HepG2 (cell line): ENCODE results near the gene BAG3. TPM values are rescaled to one million over a fixed set of nuclear protein-coding genes. Genes with fewer than 3 reads are reported as not detected.

ENCODE experiments used
- ADNP ChIP-seq: sonication (generic); formaldehyde crosslinking; IDR thresholded peaks from 2 replicates; pipeline ENCODE4 v1.4.0; 2020; ENCODE audit warnings: missing genetic modification reagents
- ATRX ChIP-seq: sonication (generic); formaldehyde crosslinking; IDR thresholded peaks from 2 replicates; pipeline ENCODE4 v1.4.0; 2020; ENCODE audit warnings: missing genetic modification reagents, borderline replicate concordance
- GABPA ChIP-seq, 2 experiments: IDR thresholded peaks; 2 replicates each; pipeline ENCODE4 v1.6.1; 2011 to 2016; ENCODE audit warnings: low read depth in 2 of 2, low read length in 1 of 2, missing biosample characterization in 1 of 2, missing genetic modification characterization in 1 of 2
- HOXA5 ChIP-seq: sonication (generic); formaldehyde crosslinking; IDR thresholded peaks from 2 replicates; pipeline ENCODE4 v1.4.0; 2020; ENCODE audit warnings: missing genetic modification reagents
- KLF12 ChIP-seq: sonication (generic); formaldehyde crosslinking; IDR thresholded peaks from 2 replicates; pipeline ENCODE4 v1.4.0; 2020; ENCODE audit warnings: missing genetic modification reagents, borderline replicate concordance
- MEIS2 ChIP-seq: sonication (generic); formaldehyde crosslinking; IDR thresholded peaks from 2 replicates; pipeline ENCODE4 v1.9.0; 2021; ENCODE audit warnings: mild to moderate bottlenecking, missing genetic modification reagents
- NFYB ChIP-seq: sonication (generic); formaldehyde crosslinking; IDR thresholded peaks from 2 replicates; pipeline ENCODE4 v1.4.0; 2020; ENCODE audit warnings: missing genetic modification reagents
- TFAP4 ChIP-seq: sonication (generic); IDR thresholded peaks from 2 replicates; pipeline ENCODE4 v1.6.1; 2016; ENCODE audit warnings: low read depth, borderline replicate concordance
- ZNF337 ChIP-seq: sonication (generic); formaldehyde crosslinking; IDR thresholded peaks from 2 replicates; pipeline ENCODE4 v1.5.1; 2020; ENCODE audit warnings: missing genetic modification reagents, low read depth, mild to moderate bottlenecking, borderline replicate concordance
- ZNF543 ChIP-seq: sonication (generic); formaldehyde crosslinking; IDR thresholded peaks from 2 replicates; pipeline ENCODE4 v1.4.0; 2020; ENCODE audit warnings: mild to moderate bottlenecking, missing genetic modification reagents
- polyA plus RNA-seq, 8 experiments: library from polyadenylated mRNA; depleted of rRNA in 3 of 8; stranded (reverse) in 7 of 8; unstranded in 1 of 8; fragments of >200 nt; fragmentation: Illumina TruSeq in 4 of 8; extraction: Trizol in 4 of 8; gene quantifications; 2 replicates each; pipeline versions ENCODE4 v1.2.1 to v1.2.3, GENCODE V29; 2011 to 2016; ENCODE audit warnings: low read depth in 4 of 8, missing spikeins in 1 of 8, mixed read lengths in 1 of 8; ENCODE audit not compliant: insufficient read depth in 1 of 8
- total RNA-seq, 5 experiments: library from RNA; depleted of rRNA; stranded (reverse); fragments of >200 nt; fragmentation: Illumina TruSeq; extraction: Trizol; gene quantifications; 2 replicates each; pipeline ENCODE4 v1.2.3, GENCODE V29; 2016; ENCODE audit warnings: low read depth in 1 of 5
- TF ChIP-seq, protein P1 (sequence below): sonication (generic); formaldehyde crosslinking; IDR thresholded peaks from 2 replicates; pipeline ENCODE4 v1.4.0; 2020; ENCODE audit warnings: missing genetic modification reagents, mild to moderate bottlenecking, borderline replicate concordance
- TF ChIP-seq, protein P2 (sequence below): sonication (generic); formaldehyde crosslinking; IDR thresholded peaks from 2 replicates; pipeline ENCODE4 v1.4.0; 2020; ENCODE audit warnings: missing genetic modification reagents

BAG3 gene
- total and polyA plus RNA-seq, 2 of the 13 experiments (the other 11 are each of a cell fraction or from before 2014, with no cell fraction given) = 2.9 to 6.7 TPM

DNA sequence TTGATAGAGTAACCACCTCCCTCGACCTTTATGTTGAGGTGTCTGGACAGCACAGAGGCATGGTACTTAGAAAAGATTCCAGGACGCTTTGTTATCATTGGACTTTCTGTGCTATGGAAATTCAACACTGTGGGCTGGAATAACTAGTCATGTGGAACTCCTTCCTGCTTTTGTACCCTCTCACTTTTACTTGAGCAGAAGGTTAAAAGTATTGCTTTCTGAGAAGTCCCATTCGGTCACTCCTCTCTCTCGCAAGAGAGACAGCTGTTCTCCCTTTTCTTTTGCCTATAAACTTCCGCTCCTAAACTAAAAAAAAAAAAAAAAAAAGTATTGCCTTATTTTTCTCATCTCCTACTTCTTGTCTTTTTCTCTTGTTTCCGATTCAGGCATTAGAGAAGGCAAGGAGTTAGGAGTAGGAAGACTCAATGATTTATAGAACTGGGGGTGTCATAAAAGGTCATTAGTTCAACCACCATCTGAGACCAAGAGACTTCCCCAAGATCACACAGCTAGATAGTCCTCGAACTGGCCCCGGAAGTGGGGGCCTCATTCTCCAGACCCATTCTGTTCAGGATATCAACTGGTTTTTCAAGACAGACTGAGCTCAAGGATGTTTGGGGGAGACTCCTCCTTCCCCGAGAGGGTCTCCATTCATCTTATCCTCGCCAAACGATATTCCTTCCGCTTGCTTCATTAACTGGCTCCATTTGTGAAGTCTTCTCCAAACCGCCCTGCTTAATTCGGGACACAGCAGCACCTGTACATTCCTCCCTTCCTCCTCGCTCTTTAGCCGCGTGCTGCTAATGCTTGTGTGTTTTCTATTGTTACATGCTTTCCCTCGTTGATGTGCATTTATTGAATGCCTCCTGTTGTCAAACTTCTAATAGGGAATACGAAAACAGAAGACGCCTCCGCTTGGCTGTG, 73.7 kb downstream of the BAG3 start (continued):
- TF ChIP-seq ADNP (CRISPR knock-in tag) (no peak), ZNF337 (CRISPR knock-in tag) (peak; percentile 7; the same call in 1 of the 2 replicates), KLF12 (CRISPR knock-in tag) (0 out of 2 replicates have a peak, but pooled peaks have one; percentile 6), TFAP4 (peak; percentile 50; the same call in 1 of the 2 replicates), ZNF543 (no peak), ATRX (CRISPR knock-in tag) (no peak), MEIS2 (CRISPR knock-in tag) (no peak), HOXA5 (CRISPR knock-in tag) (no peak), NFYB (CRISPR knock-in tag) (no peak), GABPA (IDR thresholded peaks at IDR 0.05; ENCODE audit: low read depth, low read length) (no peak), GABPA (CRISPR knock-in tag; IDR thresholded peaks at IDR 0.05; ENCODE audit: low read depth) (peak; percentile 71; the same call in 1 of the 2 replicates)
- TF ChIP-seq, protein P1, sequence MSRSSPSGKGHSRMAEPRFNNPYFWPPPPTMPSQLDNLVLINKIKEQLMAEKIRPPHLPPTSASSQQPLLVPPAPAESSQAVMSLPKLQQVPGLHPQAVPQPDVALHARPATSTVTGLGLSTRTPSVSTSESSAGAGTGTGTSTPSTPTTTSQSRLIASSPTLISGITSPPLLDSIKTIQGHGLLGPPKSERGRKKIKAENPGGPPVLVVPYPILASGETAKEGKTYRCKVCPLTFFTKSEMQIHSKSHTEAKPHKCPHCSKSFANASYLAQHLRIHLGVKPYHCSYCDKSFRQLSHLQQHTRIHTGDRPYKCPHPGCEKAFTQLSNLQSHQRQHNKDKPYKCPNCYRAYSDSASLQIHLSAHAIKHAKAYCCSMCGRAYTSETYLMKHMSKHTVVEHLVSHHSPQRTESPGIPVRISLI (CRISPR knock-in tag) = peak; percentile 27; the same call in 1 of the 2 replicates
- TF ChIP-seq, protein P2, sequence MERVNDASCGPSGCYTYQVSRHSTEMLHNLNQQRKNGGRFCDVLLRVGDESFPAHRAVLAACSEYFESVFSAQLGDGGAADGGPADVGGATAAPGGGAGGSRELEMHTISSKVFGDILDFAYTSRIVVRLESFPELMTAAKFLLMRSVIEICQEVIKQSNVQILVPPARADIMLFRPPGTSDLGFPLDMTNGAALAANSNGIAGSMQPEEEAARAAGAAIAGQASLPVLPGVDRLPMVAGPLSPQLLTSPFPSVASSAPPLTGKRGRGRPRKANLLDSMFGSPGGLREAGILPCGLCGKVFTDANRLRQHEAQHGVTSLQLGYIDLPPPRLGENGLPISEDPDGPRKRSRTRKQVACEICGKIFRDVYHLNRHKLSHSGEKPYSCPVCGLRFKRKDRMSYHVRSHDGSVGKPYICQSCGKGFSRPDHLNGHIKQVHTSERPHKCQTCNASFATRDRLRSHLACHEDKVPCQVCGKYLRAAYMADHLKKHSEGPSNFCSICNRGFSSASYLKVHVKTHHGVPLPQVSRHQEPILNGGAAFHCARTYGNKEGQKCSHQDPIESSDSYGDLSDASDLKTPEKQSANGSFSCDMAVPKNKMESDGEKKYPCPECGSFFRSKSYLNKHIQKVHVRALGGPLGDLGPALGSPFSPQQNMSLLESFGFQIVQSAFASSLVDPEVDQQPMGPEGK (CRISPR knock-in tag) = peak; percentile 63; the same call in 1 of the 2 replicates
